CD14-positive monocyte (primary cell): ENCODE measurements around the gene WDPCP. TPM values are rescaled to one million over a fixed set of nuclear protein-coding genes. Genes with fewer than 3 reads are reported as not detected.

Experiments
- DNase-seq, 3 donors: peaks; one replicate each; pipeline ENCODE4 v3.0.0-alpha.2; 2011 to 2022
- H2AFZ ChIP-seq: 2 replicates; pipeline ENCODE4 v1.6.0; 2012; ENCODE audit warnings: mild to moderate bottlenecking, low read depth, low read length, inconsistent platforms; ENCODE audit not compliant: insufficient read depth, poor library complexity, severe bottlenecking
- H3K27ac ChIP-seq, 2 donors: 1 replicate in 1 of 2; 2 replicates in 1 of 2; pipeline ENCODE4 v1.5.1; 2012 to 2013; ENCODE audit warnings: low read length in 2 of 2, control low read depth in 1 of 2, inconsistent platforms in 1 of 2, low read depth in 1 of 2, mild to moderate bottlenecking in 1 of 2
- H3K27me3 ChIP-seq, 2 donors: one replicate each; pipeline versions ENCODE4 v1.6.0 to v1.6.1; 2011 to 2013; ENCODE audit warnings: low read length in 2 of 2; ENCODE audit not compliant: control insufficient read depth in 2 of 2, insufficient read depth in 2 of 2
- H3K36me3 ChIP-seq, 2 donors: replicated peaks in 1 of 2; 1 replicate in 1 of 2; 2 replicates in 1 of 2; pipeline versions ENCODE4 v1.5.1 to v1.6.1; 2012 to 2013; ENCODE audit warnings: low read length in 2 of 2, control low read depth in 1 of 2, inconsistent platforms in 1 of 2, mild to moderate bottlenecking in 1 of 2; ENCODE audit not compliant: insufficient read depth in 2 of 2, control insufficient read depth in 1 of 2
- H3K4me1 ChIP-seq, 2 donors: 1 replicate in 1 of 2; 2 replicates in 1 of 2; pipeline versions ENCODE4 v1.5.1 to v1.6.1; 2012 to 2013; ENCODE audit warnings: low read length in 2 of 2, control low read depth in 1 of 2, inconsistent platforms in 1 of 2, mild to moderate bottlenecking in 1 of 2, moderate library complexity in 1 of 2; ENCODE audit not compliant: insufficient read depth in 2 of 2, control insufficient read depth in 1 of 2
- H3K4me2 ChIP-seq: replicated peaks from 2 replicates; pipeline ENCODE3; 2012; ENCODE audit warnings: low read length, moderate library complexity, mild to moderate bottlenecking; ENCODE audit not compliant: poor library complexity, severe bottlenecking; ENCODE audit errors: extremely low read depth
- H3K4me3 ChIP-seq, 3 experiments: fragments of 200-600 bp in 1 of 3; sonication (generic) in 1 of 3; replicated peaks in 1 of 3; 1 replicate in 2 of 3; 2 replicates in 1 of 3; pipeline ENCODE4 v1.5.1; 2011 to 2013; ENCODE audit warnings: low read length in 3 of 3, mild to moderate bottlenecking in 3 of 3, control low read depth in 2 of 3, low read depth in 2 of 3, inconsistent platforms in 1 of 3, moderate library complexity in 1 of 3
- H3K79me2 ChIP-seq: 2 replicates; pipeline ENCODE4 v1.6.0; 2012; ENCODE audit warnings: mild to moderate bottlenecking, control low read depth, inconsistent platforms, low read length, moderate library complexity; ENCODE audit not compliant: insufficient read depth
- H3K9ac ChIP-seq: 2 replicates; pipeline ENCODE4 v1.6.0; 2017; ENCODE audit warnings: low read length, mild to moderate bottlenecking; ENCODE audit not compliant: insufficient read depth, poor library complexity, severe bottlenecking
- H3K9me3 ChIP-seq, 2 donors: replicated peaks in 1 of 2; 1 replicate in 1 of 2; 2 replicates in 1 of 2; pipeline versions ENCODE4 v1.5.1 to v1.6.1; 2012 to 2013; ENCODE audit warnings: low read length in 2 of 2, control low read depth in 1 of 2; ENCODE audit not compliant: control insufficient read depth in 1 of 2, insufficient read depth in 1 of 2
- H4K20me1 ChIP-seq: 2 replicates; pipeline ENCODE4 v1.6.0; 2012; ENCODE audit warnings: mild to moderate bottlenecking, low read length, control low read depth, moderate library complexity; ENCODE audit not compliant: insufficient read depth
- H3K27ac Mint-ChIP-seq, 7 donors: one replicate each; pipeline ENCODE4 v1.8.0; 2020; ENCODE audit warnings: mild to moderate bottlenecking in 7 of 7, mixed read lengths in 7 of 7, moderate library complexity in 6 of 7, inconsistent platforms in 2 of 7
- H3K27me3 Mint-ChIP-seq, 3 donors: one replicate each; pipeline ENCODE4 v1.8.0; 2021 to 2022; ENCODE audit warnings: low read depth in 3 of 3, mild to moderate bottlenecking in 3 of 3, mixed read lengths in 3 of 3, moderate library complexity in 3 of 3, inconsistent platforms in 1 of 3
- H3K36me3 Mint-ChIP-seq, 2 donors: one replicate each; pipeline ENCODE4 v1.8.0; 2020; ENCODE audit warnings: mixed read lengths in 2 of 2, inconsistent platforms in 1 of 2, mild to moderate bottlenecking in 1 of 2
- H3K4me1 Mint-ChIP-seq: one replicate; pipeline ENCODE4 v1.8.0; 2020; ENCODE audit warnings: mild to moderate bottlenecking, mixed read lengths
- H3K4me3 Mint-ChIP-seq, 2 donors: one replicate each; pipeline ENCODE4 v1.8.0; 2020; ENCODE audit warnings: mild to moderate bottlenecking in 2 of 2, mixed read lengths in 2 of 2, moderate library complexity in 1 of 2
- H3K9me3 Mint-ChIP-seq, 7 donors: one replicate each; pipeline ENCODE4 v1.8.0; 2020 to 2022; ENCODE audit warnings: mixed read lengths in 7 of 7, mild to moderate bottlenecking in 6 of 7, moderate library complexity in 6 of 7, inconsistent platforms in 2 of 7
- WGBS: methylation state at CpG from one replicate; pipeline ENCODE4 v1.1.5; 2013; ENCODE audit warnings: missing lambda C conversion rate; ENCODE audit not compliant: insufficient coverage; 5-methylcytosine and 5-hydroxymethylcytosine counted together
- intact Hi-C, 2 donors: fragments of 100-400 bp; cut with micrococcal nuclease; formaldehyde crosslinking; loops; one replicate each; pipeline versions ENCODE4 v1.15.0 to v1.15.1; 2023
- polyA plus RNA-seq, 3 donors: library from polyadenylated mRNA; depleted of rRNA in 1 of 3; unstranded in 2 of 3; stranded (reverse) in 1 of 3; fragments of 300-500 nt in 2 of 3; fragments of >200 nt in 1 of 3; fragmentation: Illumina TruSeq in 2 of 3; gene quantifications; 1 replicate in 2 of 3; 2 replicates in 1 of 3; pipeline ENCODE4 v1.2.3, GENCODE V29; 2012 to 2021
- TF ChIP-seq, protein P1 (sequence below): fragments of 200-600 bp; IDR thresholded peaks from one replicate; pipeline ENCODE4 v1.8.0; 2022; ENCODE audit warnings: antibody characterized with exemption, mild to moderate bottlenecking

Gene WDPCP
- polyA plus RNA-seq, 3 donors, result 3.3 to 5.2 (median 3.7) TPM

DNA sequence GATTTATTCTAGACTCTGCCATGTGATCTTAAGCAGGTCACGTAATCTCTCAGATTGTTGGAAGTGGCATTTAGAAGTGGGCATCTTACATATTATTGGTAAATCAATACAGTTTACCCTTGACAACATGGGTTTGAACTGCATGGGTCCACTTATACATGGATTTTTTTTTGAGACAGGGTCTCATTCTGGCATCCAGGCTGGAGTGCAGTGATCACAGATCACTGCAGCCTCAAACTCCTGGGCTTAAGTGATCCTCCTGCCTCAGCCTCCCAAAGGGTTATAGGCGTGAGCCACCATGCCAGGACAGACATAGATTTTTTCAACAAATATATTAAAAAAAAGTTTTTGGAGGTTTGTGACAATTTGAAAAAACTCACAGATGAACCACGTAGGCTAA is 393.0 kb downstream of the WDPCP start:
- Mint-ChIP-seq H3K4me1 (no peaks in the 10 kb centered on the region), H3K27ac (no peak overlapping the region), H3K4me3 (no peak overlapping the region), H3K27me3 (peaks cover 0 to 3% (median 0%) of the 10 kb centered on the region in 3 donors), H3K36me3 (peaks cover 0 to 2% of the 10 kb centered on the region in 2 donors), H3K9me3 (peaks cover 2 to 9% (median 5%) of the 10 kb centered on the region in 7 donors)
- Histone ChIP-seq H3K36me3 (no peaks in the 10 kb centered on the region), H3K4me3 (no peak overlapping the region), H3K4me2 (no peak overlapping the region), H3K27ac (no peak overlapping the region), H4K20me1 (no peaks in the 10 kb centered on the region), H3K27me3 (no peaks in the 10 kb centered on the region), H3K79me2 (no peaks in the 10 kb centered on the region), H2AFZ (no peak overlapping the region), H3K9ac (no peak overlapping the region), H3K4me1 (no peaks in the 10 kb centered on the region), H3K9me3 (peaks cover 0 to 8% of the 10 kb centered on the region in 2 donors)
- intact Hi-C loops, result no loop called here
- no peak for DNase-seq
- no CpG with 5 or more reads among the region's 3 CpGs for WGBS
- TF ChIP-seq, protein P1, sequence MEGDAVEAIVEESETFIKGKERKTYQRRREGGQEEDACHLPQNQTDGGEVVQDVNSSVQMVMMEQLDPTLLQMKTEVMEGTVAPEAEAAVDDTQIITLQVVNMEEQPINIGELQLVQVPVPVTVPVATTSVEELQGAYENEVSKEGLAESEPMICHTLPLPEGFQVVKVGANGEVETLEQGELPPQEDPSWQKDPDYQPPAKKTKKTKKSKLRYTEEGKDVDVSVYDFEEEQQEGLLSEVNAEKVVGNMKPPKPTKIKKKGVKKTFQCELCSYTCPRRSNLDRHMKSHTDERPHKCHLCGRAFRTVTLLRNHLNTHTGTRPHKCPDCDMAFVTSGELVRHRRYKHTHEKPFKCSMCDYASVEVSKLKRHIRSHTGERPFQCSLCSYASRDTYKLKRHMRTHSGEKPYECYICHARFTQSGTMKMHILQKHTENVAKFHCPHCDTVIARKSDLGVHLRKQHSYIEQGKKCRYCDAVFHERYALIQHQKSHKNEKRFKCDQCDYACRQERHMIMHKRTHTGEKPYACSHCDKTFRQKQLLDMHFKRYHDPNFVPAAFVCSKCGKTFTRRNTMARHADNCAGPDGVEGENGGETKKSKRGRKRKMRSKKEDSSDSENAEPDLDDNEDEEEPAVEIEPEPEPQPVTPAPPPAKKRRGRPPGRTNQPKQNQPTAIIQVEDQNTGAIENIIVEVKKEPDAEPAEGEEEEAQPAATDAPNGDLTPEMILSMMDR, result no peak

GRCh38 chr2:63194175-63194574 is 394.1 kb downstream of the WDPCP start:
- Mint-ChIP-seq H3K36me3 (peaks cover 0 to 2% of the 10 kb centered on the region in 2 donors), H3K27me3 (peaks cover 0 to 3% (median 0%) of the 10 kb centered on the region in 3 donors), H3K27ac (no peak overlapping the region), H3K4me1 (no peaks in the 10 kb centered on the region), H3K9me3 (peaks cover 5 to 12% (median 8%) of the 10 kb centered on the region in 7 donors), H3K4me3 (no peak overlapping the region)
- intact Hi-C loops, result no loop called here
- Histone ChIP-seq H3K9ac (no peak overlapping the region), H3K27ac (no peak overlapping the region), H3K9me3 (peaks cover 4 to 7% of the 10 kb centered on the region in 2 donors), H4K20me1 (no peaks in the 10 kb centered on the region), H3K4me2 (no peak overlapping the region), H3K36me3 (no peaks in the 10 kb centered on the region), H3K79me2 (no peaks in the 10 kb centered on the region), H2AFZ (no peak overlapping the region), H3K4me1 (no peaks in the 10 kb centered on the region), H3K4me3 (no peak overlapping the region), H3K27me3 (no peaks in the 10 kb centered on the region)
- TF ChIP-seq, protein P1, result no peak
- DNase-seq, result no peak
